Hippocampal formation (tissue), 2 donors: ENCODE measurements around the gene RXRB.

Experiments used
- DNase-seq, 2 donors: peaks; one replicate each; lab custom pipeline; 2025; lab: John Stamatoyannopoulos, UW

The RXRB gene

DNA sequence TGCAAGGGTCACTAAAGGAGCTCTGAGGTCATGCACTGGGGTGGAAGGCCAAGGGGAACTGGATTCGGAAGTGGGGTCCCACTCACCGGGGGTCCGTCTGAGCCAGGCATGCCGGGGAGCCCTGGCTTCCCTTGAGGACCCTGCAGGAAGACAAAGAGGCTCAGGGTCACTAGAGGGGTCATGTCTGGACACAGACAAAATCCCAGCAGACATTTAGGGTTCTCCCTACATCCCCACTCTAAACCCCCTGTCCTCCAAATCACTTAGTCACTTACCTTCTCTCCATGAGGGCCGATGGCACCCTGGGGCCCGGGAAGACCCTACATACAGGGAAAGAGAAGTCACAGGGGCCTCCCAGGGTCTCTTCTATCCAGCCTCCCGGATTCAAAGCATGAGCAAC is 23.6 kb downstream of the RXRB start:
- no peak for DNase-seq

GRCh38 chr6:33175436-33176069 is 24.9 kb downstream of the RXRB start:
- no peak for DNase-seq

DNA sequence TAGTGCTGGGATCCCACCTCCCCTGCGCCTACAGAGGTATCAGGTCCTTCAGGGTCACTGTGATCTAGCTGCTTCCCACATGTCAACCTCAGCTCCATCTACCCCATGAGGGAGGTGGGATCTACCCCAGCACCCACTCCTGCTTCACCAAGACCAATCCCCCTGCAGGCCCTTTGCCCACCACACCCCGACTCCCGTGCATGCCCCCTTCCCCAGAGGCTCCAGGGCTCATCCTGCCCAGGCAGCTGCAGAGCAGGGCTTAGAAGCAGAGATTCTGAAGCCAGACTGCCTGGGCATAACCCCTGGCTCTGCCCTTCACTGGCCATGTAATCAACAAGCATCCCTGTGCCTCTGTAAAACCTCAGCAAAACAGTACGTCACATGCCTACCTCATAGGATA is 25.7 kb downstream of the RXRB start:
- no peak for DNase-seq

GRCh38 chr6:33173535-33174180 is 26.8 kb downstream of the RXRB start:
- no peak for DNase-seq

GRCh38 chr6:33172688-33173534 is 27.6 kb downstream of the RXRB start:
- no peak for DNase-seq

- no peak for DNase-seq
Observed at GRCh38 chr6:33171880-33172687, 28.4 kb downstream of the RXRB start.

DNA sequence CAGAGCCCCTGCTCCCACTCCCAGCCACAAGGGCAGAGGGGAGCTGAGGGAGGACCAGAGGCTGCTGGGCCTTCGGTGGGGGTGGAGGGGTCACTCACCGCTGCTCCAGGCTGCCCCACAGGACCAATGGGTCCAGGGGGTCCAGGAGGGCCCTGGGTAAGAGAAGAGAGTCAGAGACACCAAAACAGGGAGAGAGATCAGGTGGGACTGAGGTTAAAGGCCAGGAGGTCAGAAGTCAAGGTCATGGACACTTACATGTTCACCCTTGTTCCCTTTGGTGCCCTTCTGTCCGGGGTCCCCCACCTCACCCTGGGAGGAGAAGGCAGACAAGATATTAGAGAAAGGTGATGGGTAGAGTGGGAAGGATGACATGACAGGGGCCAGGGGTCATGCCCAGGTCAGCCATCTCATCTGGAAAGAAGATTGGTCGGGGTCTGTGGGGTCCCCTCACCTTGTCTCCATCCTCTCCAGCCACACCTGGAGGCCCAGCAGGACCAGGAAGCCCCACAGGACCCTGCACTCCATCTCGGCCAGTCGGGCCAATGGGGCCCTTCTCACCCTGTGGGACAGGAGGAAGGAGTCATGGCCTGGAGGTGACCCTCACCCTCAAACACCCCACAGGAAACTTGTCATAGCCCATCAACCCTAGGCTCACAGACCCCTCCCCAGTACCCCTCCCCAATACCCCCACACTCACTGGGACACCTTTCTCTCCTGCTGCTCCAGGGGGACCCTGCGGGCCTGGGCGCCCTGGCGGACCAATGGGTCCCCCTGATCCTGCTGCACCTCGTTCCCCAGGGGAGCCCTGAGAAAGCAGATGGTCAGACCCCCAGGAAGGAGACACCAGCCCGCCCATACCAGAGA is 29.2 kb downstream of the RXRB start:
- DNase-seq = no peak

- no peak for DNase-seq
Observed at GRCh38 chr6:33170176-33171015, 30.1 kb downstream of the RXRB start.

DNA sequence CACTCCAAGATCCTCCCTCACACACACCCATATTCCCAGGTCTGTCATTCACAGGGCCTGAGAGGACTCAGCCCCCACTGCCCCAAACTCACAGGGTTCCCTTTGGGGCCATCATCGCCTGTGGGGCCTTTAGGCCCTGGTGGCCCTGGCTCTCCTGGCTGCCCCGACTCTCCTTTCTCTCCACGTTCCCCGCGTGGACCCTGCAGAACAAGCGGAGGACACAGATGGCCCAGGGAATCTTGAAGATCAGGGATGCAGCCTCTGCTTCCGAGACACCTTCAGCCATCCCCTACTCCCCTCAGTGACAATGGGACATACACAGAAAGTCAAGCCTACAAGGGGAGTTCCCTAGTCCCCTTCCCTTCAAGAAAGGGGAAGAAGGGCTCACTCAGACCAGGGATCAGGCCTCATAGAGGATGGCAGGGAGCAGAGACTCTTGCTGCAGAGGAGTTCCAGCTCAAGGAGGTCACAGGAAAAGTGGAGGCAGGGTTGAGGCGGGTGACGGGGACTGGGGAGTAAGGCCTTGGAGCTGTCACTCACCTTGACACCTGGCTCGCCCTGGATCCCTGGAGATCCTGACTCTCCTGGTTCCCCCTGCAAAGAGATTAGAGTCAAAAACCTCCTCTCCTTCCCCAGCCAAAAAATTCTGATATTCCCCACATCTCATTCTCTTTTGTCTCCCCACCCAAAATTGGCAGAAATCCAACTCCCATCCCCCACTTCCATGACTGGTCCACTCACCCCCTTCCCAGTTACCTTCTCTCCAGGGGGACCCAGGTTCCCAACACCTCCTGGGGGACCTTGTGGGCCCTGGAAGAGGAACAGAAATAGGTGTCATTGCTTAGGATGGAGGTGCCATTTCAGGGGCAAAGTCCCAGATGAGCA is 30.9 kb downstream of the RXRB start:
- no peak for DNase-seq

DNA sequence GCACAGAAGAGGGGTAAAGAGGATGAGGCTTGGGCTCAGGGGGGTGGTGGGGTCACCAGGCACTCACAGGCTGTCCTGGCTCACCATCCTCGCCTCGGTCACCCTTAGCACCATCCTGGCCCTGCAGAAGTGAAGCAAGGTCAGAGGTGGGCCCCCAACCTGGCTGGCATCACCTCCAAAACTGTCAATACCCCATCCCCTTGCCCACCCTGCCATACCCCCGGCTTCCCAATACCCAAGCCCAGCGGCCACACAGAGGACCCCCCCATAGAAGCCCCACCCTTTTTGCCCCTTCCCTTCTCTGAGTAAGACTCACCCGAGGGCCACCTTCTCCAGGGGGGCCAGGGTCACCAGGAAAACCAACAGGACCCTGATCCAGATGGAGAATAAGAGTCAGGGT is 31.8 kb downstream of the RXRB start:
- no peak for DNase-seq

GRCh38 chr6:33168284-33168601 is 32.2 kb downstream of the RXRB start:
- no peak for DNase-seq

DNA sequence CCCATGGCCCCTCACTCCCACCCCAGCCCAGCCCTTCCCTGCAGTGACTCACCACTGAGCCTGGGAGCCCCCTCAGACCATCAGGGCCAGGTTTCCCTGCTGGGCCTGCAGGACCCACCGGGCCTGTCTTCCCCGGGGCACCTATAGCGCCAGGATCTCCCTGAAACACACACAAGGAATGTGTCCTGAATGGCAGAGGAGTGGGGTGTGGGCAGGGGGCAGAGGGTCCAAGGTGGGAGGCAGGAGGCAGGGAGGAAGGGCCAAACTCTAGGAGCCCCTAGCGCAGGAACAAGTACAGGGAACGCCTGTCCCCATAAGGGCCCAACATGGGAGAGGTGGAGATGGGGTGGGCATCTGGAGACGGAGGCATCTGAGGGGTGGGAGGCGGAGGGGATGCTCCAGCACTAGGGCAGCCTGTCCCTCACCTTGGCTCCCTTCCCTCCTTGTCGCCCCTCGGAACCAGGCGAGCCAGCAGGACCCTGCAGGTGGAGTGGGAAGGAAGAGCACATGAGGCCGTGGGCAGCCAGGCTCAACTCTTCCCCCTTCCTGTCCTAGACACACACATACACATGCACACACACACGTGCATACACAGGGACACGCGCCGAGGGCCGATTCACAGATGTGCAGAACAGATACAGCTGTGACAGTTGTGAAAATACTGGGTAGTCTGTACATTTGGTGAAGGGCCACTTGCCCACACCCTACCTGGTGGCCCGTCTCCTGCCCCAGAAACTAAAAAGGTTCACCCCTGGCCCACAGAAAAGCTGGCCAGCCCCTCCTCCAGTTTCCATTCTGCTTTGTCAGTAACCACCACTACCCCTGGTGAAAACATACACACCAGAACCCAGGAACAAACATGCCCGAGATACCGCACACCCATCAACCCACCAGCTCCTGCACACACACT is 32.8 kb downstream of the RXRB start:
- DNase-seq = no peak

- DNase-seq = no peak
Observed at GRCh38 chr6:33166811-33167210, 33.7 kb downstream of the RXRB start.

- no peak for DNase-seq
Observed at GRCh38 chr6:33166363-33166762, 34.1 kb downstream of the RXRB start.

DNA sequence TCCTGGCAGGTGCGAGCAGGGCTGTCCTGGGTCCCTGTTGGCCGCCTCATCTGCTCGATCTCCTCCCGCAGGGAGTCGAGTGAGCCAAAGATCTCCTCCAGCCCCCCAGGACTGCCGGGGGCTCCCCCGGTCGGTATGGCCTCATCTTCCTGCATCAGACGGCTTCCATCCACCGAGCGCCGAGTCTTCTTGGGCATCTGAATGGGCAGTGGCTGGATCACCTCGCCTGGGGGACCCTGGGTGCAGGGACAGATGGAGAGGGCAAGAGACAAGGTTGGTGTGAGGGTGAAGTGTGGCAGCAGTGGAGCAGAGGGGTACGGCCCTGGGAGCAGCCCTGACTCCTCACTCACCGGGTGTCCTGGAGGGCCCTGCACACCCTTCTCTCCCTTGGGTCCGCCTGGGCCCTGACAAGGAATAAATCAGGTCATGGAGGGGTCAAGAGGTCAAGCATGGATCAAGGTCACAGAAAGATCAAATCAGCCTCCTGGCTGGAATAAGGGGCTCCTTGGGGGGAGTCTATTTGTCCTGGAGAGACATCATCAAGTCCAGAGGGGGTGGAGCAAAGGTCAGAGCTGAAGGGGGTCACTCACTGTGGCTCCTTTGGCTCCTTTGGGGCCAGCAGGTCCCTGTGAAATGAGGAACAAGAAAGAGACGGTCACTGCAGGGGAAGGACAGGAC is 34.7 kb downstream of the RXRB start:
- no peak for DNase-seq

- no peak for DNase-seq
Observed at GRCh38 chr6:33164665-33165373, 35.6 kb downstream of the RXRB start.

- no peak for DNase-seq
Observed at GRCh38 chr6:33164176-33164575, 36.3 kb downstream of the RXRB start.
